GM19351 (cell line): ENCODE results near the gene RNF167.

ENCODE experiments used
- ATAC-seq: cut with Tn5 transposase; IDR thresholded peaks from one replicate; pipeline ENCODE4 v1.9.1; 2021; ENCODE audit warnings: mild to moderate bottlenecking, moderate library complexity; ENCODE audit not compliant: unreplicated experiment

RNF167 gene

DNA sequence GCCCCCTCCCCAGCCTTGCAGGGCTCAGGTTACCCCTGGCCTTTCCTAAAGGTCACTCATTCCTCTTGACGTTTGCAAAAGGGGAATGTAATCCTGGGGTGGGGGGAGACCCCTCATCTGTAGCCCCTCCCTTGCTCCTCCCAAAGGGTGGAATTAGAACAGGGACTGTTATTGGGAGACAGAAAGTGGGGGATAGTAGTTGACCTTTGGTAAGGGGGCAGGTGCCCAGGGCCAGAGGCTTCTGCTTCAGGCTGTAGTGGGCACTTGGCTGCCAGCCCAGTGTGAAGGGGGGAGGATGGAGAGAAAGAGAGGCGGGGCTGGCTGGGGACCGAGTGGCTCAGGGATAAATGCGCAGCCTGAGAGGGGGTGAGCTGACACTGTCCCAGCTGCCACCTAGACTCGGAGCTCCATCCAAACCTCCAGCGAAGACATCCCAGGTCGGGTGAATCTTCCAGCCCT lies 10.7 kb downstream of the RNF167 start, which contains the start of gene ENO3:
ENO3 (plus strand) TSS at position 374 of the 459 bp plus-strand sequence. CDS start 711 bp downstream, outside the sequence.
- ATAC-seq, result no peak

DNA sequence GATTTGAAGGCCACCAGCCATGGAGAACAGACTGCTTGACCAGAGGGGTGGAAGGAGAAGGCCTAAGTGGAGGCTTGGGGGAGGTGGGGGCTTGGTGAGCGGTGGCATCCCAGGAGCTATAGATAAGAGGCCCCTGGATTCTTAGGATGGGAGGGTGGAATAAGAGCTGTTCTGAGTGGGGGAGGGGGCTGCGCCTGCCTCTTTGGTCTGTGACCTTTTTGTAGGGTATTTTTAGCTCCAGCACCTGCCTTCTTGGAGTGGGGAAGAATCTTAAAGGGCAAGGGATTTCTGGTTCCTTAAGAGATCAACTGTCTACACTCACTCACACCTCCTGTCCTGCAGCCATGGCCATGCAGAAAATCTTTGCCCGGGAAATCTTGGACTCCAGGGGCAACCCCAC lies 11.4 kb downstream of the RNF167 start:
- ATAC-seq, result no peak

GRCh38 chr17:4953451-4953961 lies 13.4 kb downstream of the RNF167 start:
- ATAC-seq, result no peak

- ATAC-seq, result no peak
These were observed 15.0 kb downstream of the RNF167 start for GRCh38 chr17:4955091-4955490.

GRCh38 chr17:4956493-4957061 lies 16.5 kb downstream of the RNF167 start:
- ATAC-seq, result no peak

- no peak for ATAC-seq
These were observed 18.0 kb downstream of the RNF167 start for GRCh38 chr17:4958102-4958501.

DNA sequence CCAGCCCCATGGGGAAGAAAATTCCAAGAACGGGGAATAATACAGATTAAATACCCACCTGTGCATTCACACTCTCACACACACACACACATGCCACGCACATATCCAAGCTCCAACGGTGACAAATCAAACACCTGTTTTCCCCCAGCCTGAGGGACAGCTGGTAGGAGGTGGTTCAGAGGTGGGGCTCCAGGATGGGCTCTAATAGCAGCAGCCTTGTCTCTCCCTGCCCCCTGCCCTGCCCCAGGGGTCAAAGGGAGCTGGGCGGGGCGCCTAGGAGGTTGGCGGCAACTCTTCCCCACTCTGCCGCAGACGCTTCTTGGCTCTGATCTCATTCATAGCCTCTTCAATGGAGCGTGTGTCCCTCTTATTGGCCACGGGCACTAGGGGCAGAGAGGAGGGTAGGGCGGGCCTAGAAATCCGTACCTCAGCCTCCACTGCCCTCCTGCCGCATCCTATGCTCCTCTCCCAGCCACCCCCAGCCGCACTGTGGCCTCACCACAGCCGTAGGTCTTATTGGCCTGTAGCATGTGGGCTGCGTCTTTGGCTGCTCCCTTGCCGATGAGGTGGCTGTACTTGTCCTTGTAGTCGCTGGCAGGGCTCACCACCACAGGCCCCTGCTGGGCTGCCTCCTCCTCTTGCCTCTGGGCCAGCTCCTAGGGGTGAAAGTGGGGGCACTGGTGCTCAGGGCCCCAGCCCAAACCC lies 19.3 kb downstream of the RNF167 start:
- ATAC-seq, result no peak

GRCh38 chr17:4960279-4960922 lies 20.3 kb downstream of the RNF167 start:
- ATAC-seq, result no peak

GRCh38 chr17:4965311-4965986 lies 25.4 kb downstream of the RNF167 start:
- no peak for ATAC-seq

GRCh38 chr17:4966844-4967538 lies 26.9 kb downstream of the RNF167 start:
- ATAC-seq, result peak; percentile 78

DNA sequence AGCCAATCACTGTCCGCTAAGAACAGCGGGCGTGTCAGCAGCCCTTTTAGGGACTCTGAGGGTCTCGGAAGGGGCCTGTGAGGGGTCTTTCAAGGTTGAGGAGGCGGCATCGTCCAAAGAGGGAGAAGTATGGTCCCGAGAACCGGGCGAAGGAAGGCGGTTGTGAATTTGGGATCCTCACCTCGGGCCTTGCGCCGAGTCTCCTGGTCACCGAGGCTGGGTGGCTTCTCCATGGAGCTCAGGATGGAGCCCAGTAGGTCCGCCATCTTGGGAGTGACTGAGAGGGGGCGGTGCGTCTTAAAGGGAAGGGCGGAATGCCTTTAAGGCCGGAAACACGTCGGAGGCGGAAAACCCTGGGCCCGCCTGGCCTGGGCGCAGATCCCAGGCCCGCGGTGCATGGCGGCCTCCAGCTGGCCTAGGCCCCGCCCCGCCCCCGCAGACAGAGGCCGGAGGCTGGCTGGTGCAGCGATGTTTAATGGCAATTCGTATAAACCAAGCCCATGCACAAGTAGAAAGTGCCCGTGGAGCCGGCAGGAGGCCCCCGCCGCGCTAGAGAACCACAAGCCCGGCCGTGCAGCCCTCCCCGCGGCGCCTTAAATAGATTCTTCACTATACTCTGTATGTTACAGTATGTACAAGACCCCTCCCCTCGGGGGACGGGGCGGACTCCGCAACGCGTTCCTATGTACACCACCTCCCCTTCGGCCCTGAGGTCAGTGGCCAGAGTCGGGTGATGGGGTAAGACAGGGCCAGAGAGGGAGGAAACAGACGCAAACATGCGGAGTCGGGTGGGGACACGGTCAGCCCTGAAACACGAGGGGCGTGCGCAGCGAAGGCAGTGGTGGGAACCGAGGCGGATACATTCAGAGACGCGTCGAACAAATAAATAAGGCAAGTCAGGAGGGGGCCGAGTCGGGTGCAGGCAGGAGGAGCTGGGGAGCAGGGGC lies 27.7 kb downstream of the RNF167 start, which contains the start of gene SPAG7:
SPAG7 (minus strand) TSS at position 279 of the 947 bp plus-strand sequence; CDS start at position 266, 13 bp downstream.
- ATAC-seq, result peak; percentile 59

DNA sequence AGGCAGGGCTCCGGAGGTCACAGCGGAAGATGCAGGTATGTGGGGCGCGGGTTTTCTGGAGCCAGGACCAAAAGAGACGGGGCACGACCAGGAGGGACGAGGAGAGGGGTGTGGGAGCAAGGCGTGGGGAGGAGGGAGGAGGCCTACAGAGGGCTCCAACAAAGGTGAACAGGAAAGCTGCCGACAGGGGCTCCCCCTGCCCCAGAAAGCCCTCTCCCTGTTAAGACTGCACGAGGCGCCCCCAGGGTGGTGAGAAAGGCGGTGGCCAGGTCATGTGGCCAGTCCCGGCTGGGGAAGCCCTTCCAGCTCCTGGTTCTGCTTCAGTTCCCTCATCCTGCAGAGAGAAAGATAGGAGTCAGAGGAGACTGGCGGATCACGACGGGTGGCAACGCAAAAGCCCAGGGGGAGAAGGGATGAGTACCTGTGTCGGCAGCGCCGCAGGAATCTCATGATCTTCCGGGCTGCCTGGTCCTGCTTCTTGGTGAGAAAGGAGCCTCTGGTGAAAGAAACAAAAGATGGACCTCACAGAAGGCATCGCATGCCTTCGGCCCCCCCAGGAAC lies 28.5 kb downstream of the RNF167 start:
- ATAC-seq, result no peak

- no peak for ATAC-seq
These were observed 29.0 kb downstream of the RNF167 start for GRCh38 chr17:4969047-4969550.

DNA sequence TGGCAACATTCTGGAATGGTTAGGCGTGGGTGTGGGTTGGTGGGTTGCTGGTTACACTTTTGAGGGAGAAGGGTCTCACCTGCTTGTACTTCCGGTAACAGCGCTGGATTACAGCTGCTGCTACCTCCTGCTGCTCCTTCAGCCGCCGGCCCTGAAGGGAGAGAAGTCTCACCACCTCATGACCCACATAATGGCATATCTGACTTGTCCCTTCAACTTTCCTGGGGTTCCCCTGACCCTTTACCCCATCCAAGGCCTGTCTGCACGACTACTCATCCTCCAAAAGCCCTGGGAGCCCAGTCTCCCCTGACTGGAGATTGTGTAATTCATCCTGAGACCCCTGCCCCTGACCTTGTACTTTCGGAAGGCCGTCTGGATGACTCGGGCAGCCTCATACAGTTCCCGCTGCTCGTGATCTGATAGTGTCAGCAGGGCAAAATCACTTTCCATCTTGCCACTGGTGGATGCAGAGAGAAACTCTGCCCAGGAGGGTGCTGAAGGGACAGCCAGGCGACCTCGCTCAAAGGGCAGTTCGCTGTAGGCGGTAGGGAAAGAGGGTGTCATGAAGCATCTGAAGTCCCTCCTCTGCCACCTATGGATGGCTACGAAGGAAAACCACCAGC lies 29.6 kb downstream of the RNF167 start:
- ATAC-seq, result no peak

- ATAC-seq, result no peak
These were observed 30.2 kb downstream of the RNF167 start for GRCh38 chr17:4970273-4970672.

GRCh38 chr17:4971826-4972225 lies 31.8 kb downstream of the RNF167 start:
- ATAC-seq, result no peak

DNA sequence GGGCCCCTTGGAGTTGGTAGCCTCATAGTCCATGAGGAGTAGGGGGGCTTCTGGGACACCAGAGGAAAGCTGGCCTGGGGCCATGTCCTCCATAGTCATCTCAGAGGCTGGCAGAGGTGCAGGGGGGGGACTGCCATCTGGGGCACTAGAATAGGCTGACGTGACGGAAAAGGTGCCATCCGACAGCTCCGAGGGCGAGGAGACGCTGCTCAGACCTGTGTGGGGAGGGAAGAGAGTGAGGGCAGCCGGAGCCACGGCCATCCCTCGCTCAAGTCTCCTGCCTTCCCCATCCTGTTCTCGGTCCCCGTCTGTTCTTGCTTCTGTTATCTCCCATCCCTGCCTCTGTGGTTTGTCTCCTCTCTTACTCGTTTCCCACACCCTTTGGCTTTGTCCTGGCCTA lies 32.3 kb downstream of the RNF167 start:
- no peak for ATAC-seq

- ATAC-seq, result no peak
These were observed 32.7 kb downstream of the RNF167 start for GRCh38 chr17:4972752-4973151.
